ENCODE results near the gene COL6A2. TPM values are rescaled to one million over a fixed set of nuclear protein-coding genes. Genes with fewer than 3 reads are reported as not detected.

Gene COL6A2
- total RNA-seq, 2 donors from 2014 or later: 249 to 252 TPM

DNA sequence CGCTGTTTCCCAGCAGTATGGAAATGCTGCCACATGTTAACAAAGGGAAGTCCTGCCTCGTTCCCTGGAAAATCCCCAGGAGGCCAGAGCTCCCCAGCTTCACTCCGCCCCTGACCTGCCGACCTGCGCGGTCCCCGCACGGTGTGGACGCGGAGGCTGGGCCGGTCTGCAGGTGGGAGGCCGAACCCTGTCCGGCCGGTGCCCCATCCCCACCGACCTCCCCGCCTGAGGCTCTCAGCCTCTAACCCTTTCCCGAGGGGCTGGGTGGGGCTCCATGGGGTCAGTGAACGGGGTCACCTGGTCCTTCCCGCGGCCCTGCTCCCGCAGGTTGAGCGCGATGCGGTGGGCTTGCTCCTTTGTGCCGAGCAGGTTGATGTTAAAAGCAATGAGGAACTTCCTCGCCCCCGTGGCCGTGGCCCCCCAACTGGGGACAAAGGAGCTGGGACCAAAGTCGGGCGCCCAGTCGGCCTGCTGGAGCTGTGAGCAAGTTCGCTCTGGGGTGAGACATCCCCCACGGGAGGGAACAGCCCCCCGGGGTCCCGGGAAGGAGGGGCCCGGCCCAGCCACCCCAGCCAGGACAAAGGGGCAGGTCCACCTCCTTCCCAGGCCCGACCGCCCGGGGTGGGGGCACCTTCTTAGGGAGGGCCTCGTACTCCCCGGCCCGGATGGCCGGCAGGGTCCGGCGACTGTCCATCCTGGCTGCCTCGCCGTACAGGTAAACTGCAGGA, 53.5 kb downstream of the COL6A2 start:
- no peak for DNase-seq (ENCODE audit: low spot score)
- TF ChIP-seq, protein P1, sequence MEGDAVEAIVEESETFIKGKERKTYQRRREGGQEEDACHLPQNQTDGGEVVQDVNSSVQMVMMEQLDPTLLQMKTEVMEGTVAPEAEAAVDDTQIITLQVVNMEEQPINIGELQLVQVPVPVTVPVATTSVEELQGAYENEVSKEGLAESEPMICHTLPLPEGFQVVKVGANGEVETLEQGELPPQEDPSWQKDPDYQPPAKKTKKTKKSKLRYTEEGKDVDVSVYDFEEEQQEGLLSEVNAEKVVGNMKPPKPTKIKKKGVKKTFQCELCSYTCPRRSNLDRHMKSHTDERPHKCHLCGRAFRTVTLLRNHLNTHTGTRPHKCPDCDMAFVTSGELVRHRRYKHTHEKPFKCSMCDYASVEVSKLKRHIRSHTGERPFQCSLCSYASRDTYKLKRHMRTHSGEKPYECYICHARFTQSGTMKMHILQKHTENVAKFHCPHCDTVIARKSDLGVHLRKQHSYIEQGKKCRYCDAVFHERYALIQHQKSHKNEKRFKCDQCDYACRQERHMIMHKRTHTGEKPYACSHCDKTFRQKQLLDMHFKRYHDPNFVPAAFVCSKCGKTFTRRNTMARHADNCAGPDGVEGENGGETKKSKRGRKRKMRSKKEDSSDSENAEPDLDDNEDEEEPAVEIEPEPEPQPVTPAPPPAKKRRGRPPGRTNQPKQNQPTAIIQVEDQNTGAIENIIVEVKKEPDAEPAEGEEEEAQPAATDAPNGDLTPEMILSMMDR (IDR thresholded peaks at IDR 0.05): no peak
- Histone ChIP-seq H3K4me1 (peaks cover 0 to 12% of the 10 kb centered on the region in 2 donors), H3K9me3 (no peaks in the 10 kb centered on the region), H3K36me3 (no peaks in the 10 kb centered on the region), H3K27ac (no peak overlapping the region), H3K27me3 (no peaks in the 10 kb centered on the region), H3K4me3 (no peak overlapping the region)

GRCh38 chr21:46151989-46152926, 54.3 kb downstream of the COL6A2 start:
- no peak overlapping the region for H3K4me3 ChIP-seq
- H3K9me3 ChIP-seq: no peaks in the 10 kb centered on the region
- no peaks in the 10 kb centered on the region for H3K36me3 ChIP-seq
- no peak overlapping the region for H3K27ac ChIP-seq
- peak; percentile 49 for DNase-seq (ENCODE audit: low spot score)
- H3K27me3 ChIP-seq: no peaks in the 10 kb centered on the region
- TF ChIP-seq, protein P1 (IDR thresholded peaks at IDR 0.05): no peak
- H3K4me1 ChIP-seq: peaks cover 0 to 12% of the 10 kb centered on the region in 2 donors

DNA sequence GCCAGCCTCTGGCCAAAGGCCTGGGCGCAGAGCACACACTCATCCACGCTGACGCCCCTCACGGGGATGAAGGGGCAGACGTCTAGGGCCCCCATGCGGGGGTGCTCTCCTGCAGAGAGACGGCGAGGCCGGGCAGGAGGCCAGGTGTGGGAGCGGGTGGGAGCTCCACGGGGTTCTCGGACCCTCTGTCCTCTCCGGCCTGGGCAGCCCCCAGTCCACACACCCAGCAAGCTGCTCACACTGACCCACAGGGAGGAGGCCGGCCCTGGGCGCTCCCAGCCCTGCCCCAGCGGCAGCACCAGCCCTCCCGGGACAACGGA, 55.0 kb downstream of the COL6A2 start:
- no peaks in the 10 kb centered on the region for H3K36me3 ChIP-seq
- DNase-seq (ENCODE audit: low spot score): no peak
- peak overlapping the region in 1 of 2 donors; percentile 38 for H3K4me3 ChIP-seq
- H3K4me1 ChIP-seq: peaks cover 0 to 12% of the 10 kb centered on the region in 2 donors
- no peaks in the 10 kb centered on the region for H3K9me3 ChIP-seq
- TF ChIP-seq, protein P1 (IDR thresholded peaks at IDR 0.05): no peak
- H3K27ac ChIP-seq: peak overlapping the region in 1 of 2 donors; percentile 14
- no peaks in the 10 kb centered on the region for H3K27me3 ChIP-seq

- Histone ChIP-seq H3K27me3 (no peaks in the 10 kb centered on the region), H3K4me3 (peak overlapping the region in 1 of 2 donors; percentile 38), H3K27ac (peak overlapping the region; percentile 14 to 67), H3K4me1 (peaks cover 0 to 12% of the 10 kb centered on the region in 2 donors), H3K9me3 (no peaks in the 10 kb centered on the region), H3K36me3 (no peaks in the 10 kb centered on the region)
- DNase-seq (ENCODE audit: low spot score): peak; percentile 61
- TF ChIP-seq, protein P1 (IDR thresholded peaks at IDR 0.05): peak; percentile 72 to 87
These were observed 55.6 kb downstream of the COL6A2 start for GRCh38 chr21:46153247-46154154.

GRCh38 chr21:46154155-46154954, 56.4 kb downstream of the COL6A2 start:
- Histone ChIP-seq H3K9me3 (no peaks in the 10 kb centered on the region), H3K27me3 (no peaks in the 10 kb centered on the region), H3K36me3 (no peaks in the 10 kb centered on the region), H3K4me3 (no peak overlapping the region), H3K27ac (no peak overlapping the region), H3K4me1 (peaks cover 0 to 12% of the 10 kb centered on the region in 2 donors)
- DNase-seq (ENCODE audit: low spot score): no peak
- TF ChIP-seq, protein P1 (IDR thresholded peaks at IDR 0.05): no peak
